ENCODE measurements around the gene EPS15.
"Not testable (repeated sequence)": the region's sequence is repeated elsewhere in the genome, so short reads cannot be mapped to it uniquely, and the experiment has no call there.

The EPS15 gene

GRCh38 chr1:51542158-51542953, 23.3 kb upstream of the EPS15 start:
- Histone ChIP-seq H3K4me1 (ENCODE audit: control insufficient read depth in 1 of 2, insufficient read depth in 2 of 2, low read length in 2 of 2) (no peaks in the 10 kb centered on the region), H3K9me3 (ENCODE audit: control insufficient read depth in 1 of 2, low read length in 2 of 2) (no peaks in the 10 kb centered on the region), H3K27ac (ENCODE audit: low read length) (no peak overlapping the region), H3K4me3 (ENCODE audit: low read depth in 1 of 2, low read length in 2 of 2) (no peak overlapping the region), H3K27me3 (ENCODE audit: low read depth, low read length) (no peaks in the 10 kb centered on the region), H3K36me3 (ENCODE audit: control insufficient read depth in 1 of 2, insufficient read depth in 2 of 2, low read length in 2 of 2) (no peaks in the 10 kb centered on the region)

DNA sequence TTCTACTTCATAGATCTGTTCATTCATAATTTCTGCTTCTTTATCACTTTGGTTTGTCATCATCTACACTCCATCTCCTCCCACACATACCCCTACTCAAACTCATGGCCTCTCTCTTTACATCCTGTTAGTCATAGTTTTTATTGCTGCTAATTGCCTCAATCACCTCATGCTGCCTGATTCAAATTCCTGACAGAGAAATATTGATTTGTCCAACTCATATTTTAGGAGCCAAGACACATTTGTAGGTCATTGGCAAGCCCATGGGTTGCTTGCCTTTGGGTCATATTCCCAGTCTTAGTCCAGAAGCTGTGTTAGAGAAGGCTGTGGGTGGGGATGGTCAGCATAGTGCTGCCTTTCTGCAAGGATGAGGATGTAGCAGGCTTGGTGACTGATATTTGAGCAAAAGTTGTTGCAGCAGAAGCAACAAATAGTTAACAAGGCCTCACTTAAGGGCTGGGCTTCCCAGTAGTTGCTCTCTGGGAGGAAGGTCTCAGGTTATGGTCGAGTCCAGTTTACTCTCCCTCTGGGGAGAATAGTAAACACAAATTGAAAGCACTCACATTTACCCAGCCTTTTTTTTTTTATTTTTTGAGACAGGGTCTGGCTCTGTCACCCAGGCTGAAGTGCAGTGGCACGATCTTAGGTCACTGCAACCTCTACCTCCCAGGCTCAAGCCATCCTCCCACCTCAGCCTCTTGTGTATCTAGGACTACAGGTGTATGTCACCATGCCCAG, 22.4 kb upstream of the EPS15 start:
- Histone ChIP-seq H3K27me3 (ENCODE audit: low read depth, low read length) (no peaks in the 10 kb centered on the region), H3K27ac (ENCODE audit: low read length) (no peak overlapping the region), H3K9me3 (ENCODE audit: control insufficient read depth in 1 of 2, low read length in 2 of 2) (no peaks in the 10 kb centered on the region), H3K36me3 (ENCODE audit: control insufficient read depth in 1 of 2, insufficient read depth in 2 of 2, low read length in 2 of 2) (no peaks in the 10 kb centered on the region), H3K4me1 (ENCODE audit: control insufficient read depth in 1 of 2, insufficient read depth in 2 of 2, low read length in 2 of 2) (no peaks in the 10 kb centered on the region), H3K4me3 (ENCODE audit: low read depth in 1 of 2, low read length in 2 of 2) (no peak overlapping the region)

DNA sequence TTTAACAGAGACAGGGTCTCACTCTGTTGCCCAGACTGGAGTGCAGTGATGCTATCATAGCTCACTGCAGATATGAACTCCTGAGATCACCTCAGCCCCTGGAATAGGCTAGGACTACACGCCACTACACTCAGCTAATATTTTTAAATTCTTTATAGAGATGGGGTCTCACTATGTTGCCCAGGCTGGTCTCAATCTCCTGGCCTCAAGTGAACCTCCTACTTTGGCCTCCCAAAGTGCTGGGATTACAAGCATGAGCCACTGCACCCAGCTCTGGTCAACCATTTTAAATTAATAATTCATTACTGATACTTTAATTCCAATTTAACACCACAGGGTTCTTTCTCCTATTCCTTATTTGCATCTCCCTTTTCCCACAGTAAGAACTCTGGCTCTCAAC, 18.5 kb upstream of the EPS15 start:
- Histone ChIP-seq H3K27me3 (ENCODE audit: low read depth, low read length) (no peaks in the 10 kb centered on the region), H3K36me3 (ENCODE audit: control insufficient read depth in 1 of 2, insufficient read depth in 2 of 2, low read length in 2 of 2) (no peaks in the 10 kb centered on the region), H3K4me3 (ENCODE audit: low read depth in 1 of 2, low read length in 2 of 2) (no peak overlapping the region), H3K4me1 (ENCODE audit: control insufficient read depth in 1 of 2, insufficient read depth in 2 of 2, low read length in 2 of 2) (no peaks in the 10 kb centered on the region), H3K27ac (ENCODE audit: low read length) (no peak overlapping the region), H3K9me3 (ENCODE audit: control insufficient read depth in 1 of 2, low read length in 2 of 2) (no peaks in the 10 kb centered on the region)

GRCh38 chr1:51535006-51535592, 16.0 kb upstream of the EPS15 start:
- H3K36me3 ChIP-seq (ENCODE audit: control insufficient read depth in 1 of 2, insufficient read depth in 2 of 2, low read length in 2 of 2) = no peaks in the 10 kb centered on the region
- H3K4me1 ChIP-seq (ENCODE audit: control insufficient read depth in 1 of 2, insufficient read depth in 2 of 2, low read length in 2 of 2) = no peaks in the 10 kb centered on the region
- no peak overlapping the region for H3K27ac ChIP-seq (ENCODE audit: low read length)
- H3K27me3 ChIP-seq (ENCODE audit: low read depth, low read length) = no peaks in the 10 kb centered on the region
- H3K9me3 ChIP-seq (ENCODE audit: control insufficient read depth in 1 of 2, low read length in 2 of 2) = no peaks in the 10 kb centered on the region
- H3K4me3 ChIP-seq (ENCODE audit: low read depth in 1 of 2, low read length in 2 of 2) = no peak overlapping the region

- no peak overlapping the region for H3K4me3 ChIP-seq (ENCODE audit: low read depth in 1 of 2, low read length in 2 of 2)
Observed at GRCh38 chr1:51534447-51534846, 15.4 kb upstream of the EPS15 start.

GRCh38 chr1:51532853-51533252, 13.8 kb upstream of the EPS15 start:
- no peaks in the 10 kb centered on the region for H3K27me3 ChIP-seq (ENCODE audit: low read depth, low read length)
- H3K4me1 ChIP-seq (ENCODE audit: control insufficient read depth in 1 of 2, insufficient read depth in 2 of 2, low read length in 2 of 2) = no peaks in the 10 kb centered on the region
- no peak overlapping the region for H3K27ac ChIP-seq (ENCODE audit: low read length)
- no peak overlapping the region for H3K4me3 ChIP-seq (ENCODE audit: low read depth in 1 of 2, low read length in 2 of 2)
- H3K9me3 ChIP-seq (ENCODE audit: control insufficient read depth in 1 of 2, low read length in 2 of 2) = no peaks in the 10 kb centered on the region
- no peaks in the 10 kb centered on the region for H3K36me3 ChIP-seq (ENCODE audit: control insufficient read depth in 1 of 2, insufficient read depth in 2 of 2, low read length in 2 of 2)

More at GRCh38 chr1:51534447-51534846, 15.4 kb upstream of the EPS15 start:
- Histone ChIP-seq H3K4me1 (ENCODE audit: control insufficient read depth in 1 of 2, insufficient read depth in 2 of 2, low read length in 2 of 2) (no peaks in the 10 kb centered on the region), H3K27me3 (ENCODE audit: low read depth, low read length) (no peaks in the 10 kb centered on the region), H3K36me3 (ENCODE audit: control insufficient read depth in 1 of 2, insufficient read depth in 2 of 2, low read length in 2 of 2) (no peaks in the 10 kb centered on the region), H3K9me3 (ENCODE audit: control insufficient read depth in 1 of 2, low read length in 2 of 2) (no peaks in the 10 kb centered on the region), H3K27ac (ENCODE audit: low read length) (no peak overlapping the region)

GRCh38 chr1:51530447-51530846, 11.4 kb upstream of the EPS15 start:
- H3K9me3 ChIP-seq (ENCODE audit: control insufficient read depth in 1 of 2, low read length in 2 of 2); H3K27me3 ChIP-seq (ENCODE audit: low read depth, low read length); H3K4me1 ChIP-seq (ENCODE audit: control insufficient read depth in 1 of 2, insufficient read depth in 2 of 2, low read length in 2 of 2); H3K36me3 ChIP-seq (ENCODE audit: control insufficient read depth in 1 of 2, insufficient read depth in 2 of 2, low read length in 2 of 2); H3K27ac ChIP-seq (ENCODE audit: low read length); H3K4me3 ChIP-seq (ENCODE audit: low read depth in 1 of 2, low read length in 2 of 2): not testable (repeated sequence)

GRCh38 chr1:51527144-51527543, 8.1 kb upstream of the EPS15 start:
- peaks cover 0 to 4% of the 10 kb centered on the region in 2 donors for H3K4me1 ChIP-seq (ENCODE audit: control insufficient read depth in 1 of 2, insufficient read depth in 2 of 2, low read length in 2 of 2)
- H3K4me3 ChIP-seq (ENCODE audit: low read depth in 1 of 2, low read length in 2 of 2) = no peak overlapping the region
- no peaks in the 10 kb centered on the region for H3K36me3 ChIP-seq (ENCODE audit: control insufficient read depth in 1 of 2, insufficient read depth in 2 of 2, low read length in 2 of 2)
- H3K27me3 ChIP-seq (ENCODE audit: low read depth, low read length) = no peaks in the 10 kb centered on the region
- H3K27ac ChIP-seq (ENCODE audit: low read length) = no peak overlapping the region
- no peaks in the 10 kb centered on the region for H3K9me3 ChIP-seq (ENCODE audit: control insufficient read depth in 1 of 2, low read length in 2 of 2)

- Histone ChIP-seq H3K27me3 (ENCODE audit: low read depth, low read length) (no peaks in the 10 kb centered on the region), H3K9me3 (ENCODE audit: control insufficient read depth in 1 of 2, low read length in 2 of 2) (no peaks in the 10 kb centered on the region), H3K27ac (ENCODE audit: low read length) (no peak overlapping the region), H3K4me1 (ENCODE audit: control insufficient read depth in 1 of 2, insufficient read depth in 2 of 2, low read length in 2 of 2) (peaks cover 0 to 4% of the 10 kb centered on the region in 2 donors), H3K4me3 (ENCODE audit: low read depth in 1 of 2, low read length in 2 of 2) (no peak overlapping the region), H3K36me3 (ENCODE audit: control insufficient read depth in 1 of 2, insufficient read depth in 2 of 2, low read length in 2 of 2) (no peaks in the 10 kb centered on the region)
Observed at GRCh38 chr1:51526248-51526647, 7.2 kb upstream of the EPS15 start.

DNA sequence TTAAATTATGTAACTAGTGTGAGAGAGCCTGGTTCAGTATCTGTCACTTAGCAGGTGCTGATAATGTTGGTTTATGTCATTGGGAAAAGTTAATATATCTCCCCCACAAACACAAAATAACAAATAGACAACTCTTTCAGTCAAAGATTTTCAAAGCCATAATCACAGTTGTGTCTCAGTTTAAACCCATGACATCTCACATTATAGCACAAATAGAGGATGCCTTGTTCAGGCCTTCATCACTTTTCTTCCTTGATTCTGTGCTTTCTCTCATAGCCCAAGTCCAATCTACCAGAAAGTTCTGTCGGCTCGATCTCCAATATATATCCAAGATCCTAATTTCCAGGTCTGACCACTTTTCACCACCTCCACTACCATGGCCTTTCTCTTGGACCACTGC, 6.2 kb upstream of the EPS15 start:
- Histone ChIP-seq H3K4me1 (ENCODE audit: control insufficient read depth in 1 of 2, insufficient read depth in 2 of 2, low read length in 2 of 2) (peaks cover 0 to 4% of the 10 kb centered on the region in 2 donors), H3K27ac (ENCODE audit: low read length) (no peak overlapping the region), H3K27me3 (ENCODE audit: low read depth, low read length) (no peaks in the 10 kb centered on the region), H3K4me3 (ENCODE audit: low read depth in 1 of 2, low read length in 2 of 2) (no peak overlapping the region), H3K36me3 (ENCODE audit: control insufficient read depth in 1 of 2, insufficient read depth in 2 of 2, low read length in 2 of 2) (no peaks in the 10 kb centered on the region), H3K9me3 (ENCODE audit: control insufficient read depth in 1 of 2, low read length in 2 of 2) (no peaks in the 10 kb centered on the region)

DNA sequence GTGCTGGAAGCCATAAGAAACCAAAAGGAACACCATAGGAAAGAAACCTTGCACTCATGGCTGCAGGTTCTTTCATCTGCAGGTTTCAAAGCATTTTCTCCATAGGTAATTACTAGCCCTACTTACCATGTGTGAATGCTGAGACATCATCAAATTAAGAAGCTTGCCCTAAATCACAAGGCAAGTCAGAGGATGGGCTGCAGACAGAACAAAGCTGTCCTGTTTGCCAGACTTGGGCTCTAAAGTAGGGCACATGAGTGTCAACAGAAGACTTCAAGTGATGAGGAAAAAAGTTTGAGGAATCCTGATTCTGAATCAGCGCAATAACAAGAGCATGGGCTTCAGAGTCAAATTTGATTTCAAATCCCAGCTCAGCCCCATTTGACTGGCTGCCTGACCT, 5.8 kb upstream of the EPS15 start:
- no peak overlapping the region for H3K27ac ChIP-seq (ENCODE audit: low read length)
- H3K9me3 ChIP-seq (ENCODE audit: control insufficient read depth in 1 of 2, low read length in 2 of 2) = no peaks in the 10 kb centered on the region
- no peak overlapping the region for H3K4me3 ChIP-seq (ENCODE audit: low read depth in 1 of 2, low read length in 2 of 2)
- no peaks in the 10 kb centered on the region for H3K27me3 ChIP-seq (ENCODE audit: low read depth, low read length)
- peaks cover 0 to 4% of the 10 kb centered on the region in 2 donors for H3K4me1 ChIP-seq (ENCODE audit: control insufficient read depth in 1 of 2, insufficient read depth in 2 of 2, low read length in 2 of 2)
- H3K36me3 ChIP-seq (ENCODE audit: control insufficient read depth in 1 of 2, insufficient read depth in 2 of 2, low read length in 2 of 2) = no peaks in the 10 kb centered on the region

Measured in muscle layer of duodenum (tissue), 2 donors.